GM20000 (cell line): Measurements from ENCODE around the gene TBC1D16.

Experiments used
- DNase-seq: peaks from one replicate; pipeline ENCODE4 v3.0.0; 2012; ENCODE audit warnings: low spot score
- CTCF ChIP-seq: IDR thresholded peaks from 2 replicates; pipeline ENCODE4 v1.5.1; 2012; ENCODE audit warnings: mild to moderate bottlenecking, control low read depth; ENCODE audit errors: extremely low read depth, missing control alignments

The TBC1D16 gene

GRCh38 chr17:79944251-79944812 lies 91.3 kb downstream of the TBC1D16 start:
- no peak for TF ChIP-seq CTCF
- DNase-seq: no peak

- no peak for TF ChIP-seq CTCF
Measured at GRCh38 chr17:79943347-79944241, 92.1 kb downstream of the TBC1D16 start.

GRCh38 chr17:79942591-79943346 lies 92.9 kb downstream of the TBC1D16 start:
- no peak for DNase-seq
- no peak for TF ChIP-seq CTCF

More at GRCh38 chr17:79943347-79944241, 92.1 kb downstream of the TBC1D16 start:
- no peak for DNase-seq

GRCh38 chr17:79942011-79942405 lies 93.7 kb downstream of the TBC1D16 start:
- TF ChIP-seq CTCF: no peak
- DNase-seq: no peak

GRCh38 chr17:79941088-79942010 lies 94.3 kb downstream of the TBC1D16 start:
- TF ChIP-seq CTCF: no peak
- no peak for DNase-seq

- DNase-seq: no peak
- no peak for TF ChIP-seq CTCF
Measured at GRCh38 chr17:79940459-79941087, 95.1 kb downstream of the TBC1D16 start.
